CD4-positive, alpha-beta T cell treated with Interleukin-2 at 100 ng/mL for 4 hours (primary cell): ENCODE data around the gene STXBP6.
"Not testable (repeated sequence)": the region's sequence is repeated elsewhere in the genome, so short reads cannot be mapped to it uniquely, and the experiment has no call there.

ENCODE experiments used
- DNase-seq: peaks from one replicate; pipeline ENCODE4 v3.0.0-alpha.2; 2020; ENCODE audit warnings: low spot score

Gene STXBP6

GRCh38 chr14:24984846-24985589 is 64.9 kb downstream of the STXBP6 start:
- DNase-seq = no peak

- no peak for DNase-seq
Observed at GRCh38 chr14:24982472-24983155, 67.3 kb downstream of the STXBP6 start.

- no peak for DNase-seq
Observed at GRCh38 chr14:24979725-24980239, 70.2 kb downstream of the STXBP6 start.

- no peak for DNase-seq
Observed at GRCh38 chr14:24978862-24979724, 70.9 kb downstream of the STXBP6 start.

DNA sequence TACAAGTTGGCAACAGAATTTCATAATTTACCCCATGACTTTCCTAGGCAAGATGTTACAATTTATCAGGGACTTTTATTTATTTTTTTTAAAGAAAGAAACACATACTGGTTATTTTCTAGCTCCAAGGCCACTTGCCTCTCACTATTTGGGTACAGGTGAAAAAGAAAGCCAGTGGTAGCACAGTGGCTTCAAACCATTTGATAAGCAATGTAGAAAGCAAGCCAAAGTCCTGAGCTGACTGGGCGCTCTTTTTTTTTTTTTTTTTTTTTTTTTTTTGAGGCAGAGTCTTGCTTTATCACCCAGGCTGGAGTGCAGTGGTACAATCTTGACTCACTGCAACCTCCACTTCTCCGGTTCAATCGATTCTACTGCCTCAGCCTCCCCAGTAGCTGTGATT is 73.3 kb downstream of the STXBP6 start:
- no peak for DNase-seq

- no peak for DNase-seq
Observed at GRCh38 chr14:24975393-24975792, 74.6 kb downstream of the STXBP6 start.

DNA sequence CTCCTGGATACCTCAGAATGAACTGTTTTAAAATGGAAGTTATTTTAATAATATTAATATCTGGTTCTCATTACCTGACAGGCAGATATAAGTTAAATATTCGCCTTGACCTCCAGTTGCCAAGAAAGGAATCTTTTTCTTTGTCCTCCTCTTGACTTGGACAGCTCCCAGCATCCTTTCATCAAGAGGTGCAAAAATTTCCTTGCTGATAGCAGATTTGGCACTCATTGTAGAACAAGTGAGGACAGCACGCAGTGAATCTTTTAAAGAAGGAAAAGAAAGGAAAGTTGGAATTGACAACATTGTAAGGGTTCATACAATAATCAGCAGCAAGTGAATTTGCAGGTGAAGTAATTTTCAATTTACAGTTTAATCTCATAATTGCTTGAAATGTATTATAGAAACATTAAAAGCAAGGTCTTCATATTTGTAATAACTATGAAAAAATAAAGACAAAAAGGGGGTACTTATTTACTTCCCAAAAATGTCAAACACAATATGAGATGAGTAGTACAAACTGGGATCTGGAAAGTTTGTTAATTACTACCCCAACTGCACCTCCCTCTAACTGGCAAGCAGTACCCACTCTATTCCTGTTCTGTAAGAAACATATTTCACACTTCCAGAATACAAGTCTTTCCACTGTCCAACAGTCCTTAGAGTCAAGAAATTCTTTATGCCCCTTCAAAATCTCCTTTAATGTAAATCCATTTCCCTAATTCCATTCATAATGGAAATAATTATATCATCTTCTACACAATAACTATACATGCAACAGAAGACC is 75.2 kb downstream of the STXBP6 start:
- no peak for DNase-seq

DNA sequence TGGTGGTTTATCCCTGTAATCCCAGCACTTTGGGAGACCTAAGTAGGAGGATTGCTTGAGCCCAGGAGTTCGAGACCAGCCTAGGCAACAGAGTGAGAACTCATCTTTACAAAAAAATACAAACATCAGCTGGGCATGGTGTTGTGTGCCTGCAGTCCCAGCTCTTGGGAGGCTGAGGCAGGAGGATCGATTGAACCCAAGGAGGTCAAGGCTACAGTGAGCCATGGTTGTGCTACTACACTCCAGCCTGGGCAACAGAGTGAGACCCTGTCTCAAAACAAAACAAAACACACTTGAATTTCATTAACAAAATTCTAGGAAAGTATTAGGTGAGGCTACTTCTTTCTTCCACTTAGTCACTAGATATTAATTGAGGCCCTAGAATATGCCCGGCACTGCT is 77.1 kb downstream of the STXBP6 start:
- no peak for DNase-seq

DNA sequence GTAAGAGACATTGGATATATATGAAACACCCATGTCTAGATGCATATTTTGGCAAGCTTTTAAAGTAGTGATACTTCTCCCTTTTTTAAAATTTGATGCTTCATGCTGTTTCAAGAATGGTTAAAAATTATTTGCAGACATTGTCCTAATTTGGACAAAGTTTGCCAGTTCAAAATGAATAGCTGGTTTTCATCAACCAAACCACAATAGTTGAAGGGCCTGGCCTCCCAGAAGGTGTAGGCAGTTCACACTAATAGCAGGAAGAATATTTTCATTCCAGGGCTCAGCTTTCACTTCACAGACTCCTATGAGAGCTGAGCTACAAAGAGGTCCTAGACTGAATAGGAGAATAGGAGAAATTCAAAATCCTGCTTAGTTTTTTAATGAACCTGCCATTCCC is 78.7 kb downstream of the STXBP6 start:
- DNase-seq = no peak

DNA sequence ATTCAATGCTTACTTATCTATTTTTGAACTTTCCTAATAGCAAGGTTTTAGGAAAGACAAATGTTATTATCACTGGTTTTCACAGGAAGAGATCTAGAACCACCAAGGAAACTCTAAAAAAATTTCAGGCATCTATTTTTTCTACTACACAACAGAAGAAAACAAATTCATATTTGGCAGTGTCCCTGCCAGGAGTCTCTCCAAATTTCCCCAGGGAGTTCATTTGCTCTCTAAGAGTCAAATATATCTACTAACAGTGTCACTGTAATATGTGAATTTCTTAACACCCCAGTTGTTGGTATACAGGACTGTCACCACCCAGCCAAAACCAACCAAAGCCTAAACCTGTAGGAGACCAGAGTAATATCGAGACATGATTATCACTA is 83.4 kb downstream of the STXBP6 start:
- DNase-seq = no peak

DNA sequence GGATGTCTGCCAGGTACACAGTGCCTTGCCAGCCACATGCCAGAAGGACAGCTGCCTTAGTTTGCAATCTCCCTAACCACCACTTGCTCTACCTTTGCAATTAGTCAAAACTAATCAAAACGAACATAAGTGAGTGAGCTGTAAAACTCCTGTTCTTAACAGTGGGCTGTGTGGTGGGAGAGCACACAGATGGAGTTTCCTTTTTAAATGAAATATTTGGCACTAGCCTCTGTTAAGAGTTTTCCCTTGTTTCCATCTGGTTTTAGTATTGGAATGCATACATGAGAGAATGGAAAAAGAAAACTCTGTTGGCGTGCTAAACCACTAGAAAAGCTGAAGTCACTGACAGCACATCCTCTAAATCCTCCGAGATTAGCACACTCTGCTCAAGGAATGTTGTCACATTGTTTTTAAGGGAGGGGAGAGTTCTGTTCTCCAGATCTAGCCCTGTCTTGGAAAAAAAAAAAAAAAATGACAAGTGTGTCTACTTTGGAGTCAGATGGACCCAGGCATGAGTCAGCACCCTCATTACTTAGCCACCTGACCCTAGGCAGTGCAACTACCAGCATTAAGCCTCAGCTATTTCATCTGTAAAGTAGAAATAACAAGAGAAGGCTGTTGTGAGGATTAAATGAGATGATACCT is 83.9 kb downstream of the STXBP6 start:
- DNase-seq = no peak

DNA sequence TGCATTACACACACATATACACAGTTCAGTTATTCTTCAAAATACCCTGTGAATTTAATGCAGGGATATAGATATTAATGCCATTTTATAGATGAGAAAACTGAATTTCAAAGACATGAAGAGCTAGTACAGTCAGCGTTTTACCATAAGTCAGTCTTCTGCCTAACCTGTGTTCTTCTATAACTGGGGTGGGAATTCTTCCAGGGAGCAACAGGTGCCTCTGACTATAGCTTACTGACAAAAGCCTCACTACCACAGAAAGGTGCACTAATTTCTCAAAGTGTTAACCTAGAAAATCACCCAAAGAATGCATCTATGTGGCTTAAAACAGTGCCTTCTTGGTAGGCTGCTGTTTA is 84.4 kb downstream of the STXBP6 start:
- no peak for DNase-seq

DNA sequence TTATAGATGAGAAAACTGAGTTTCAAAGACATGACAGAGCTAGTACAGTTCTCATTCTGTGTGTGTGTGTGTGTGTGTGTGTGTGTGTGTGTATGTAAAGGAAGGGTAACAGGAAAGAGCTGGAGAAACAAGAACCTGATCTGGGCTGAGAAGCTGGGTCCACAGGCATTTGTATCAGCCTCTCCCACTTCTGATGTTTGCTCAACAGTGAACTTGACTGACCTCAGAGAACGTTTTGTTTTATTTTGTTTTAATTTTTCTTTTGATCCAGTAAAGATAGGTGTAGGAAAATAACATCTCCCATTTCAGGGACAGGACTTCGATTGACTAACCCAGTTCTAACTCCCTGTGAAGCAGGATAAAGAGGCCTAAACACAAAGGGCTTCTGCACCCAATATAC is 85.4 kb downstream of the STXBP6 start:
- no peak for DNase-seq

- DNase-seq = no peak
Observed at GRCh38 chr14:24964048-24964447, 85.9 kb downstream of the STXBP6 start.

GRCh38 chr14:24962118-24962517 is 87.8 kb downstream of the STXBP6 start:
- not testable (repeated sequence) for DNase-seq

DNA sequence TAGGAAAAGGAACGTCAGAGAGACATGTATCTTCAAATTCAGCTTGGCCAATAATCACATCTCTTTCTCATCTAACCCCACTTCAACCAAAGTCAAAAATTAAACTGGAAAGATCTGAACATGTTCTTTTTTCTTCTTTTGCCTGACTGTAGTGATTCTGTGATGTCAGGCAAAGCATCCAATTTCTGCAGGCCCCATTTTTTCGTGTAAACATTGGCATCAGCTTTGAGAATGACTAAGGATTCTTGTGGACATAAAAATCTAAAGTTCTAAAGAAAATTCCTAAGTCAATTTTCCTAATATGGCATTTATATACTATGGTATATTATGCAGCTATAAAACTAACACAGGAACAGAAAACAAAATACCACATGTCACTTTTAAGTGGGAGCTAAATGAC is 89.1 kb downstream of the STXBP6 start:
- DNase-seq = no peak

DNA sequence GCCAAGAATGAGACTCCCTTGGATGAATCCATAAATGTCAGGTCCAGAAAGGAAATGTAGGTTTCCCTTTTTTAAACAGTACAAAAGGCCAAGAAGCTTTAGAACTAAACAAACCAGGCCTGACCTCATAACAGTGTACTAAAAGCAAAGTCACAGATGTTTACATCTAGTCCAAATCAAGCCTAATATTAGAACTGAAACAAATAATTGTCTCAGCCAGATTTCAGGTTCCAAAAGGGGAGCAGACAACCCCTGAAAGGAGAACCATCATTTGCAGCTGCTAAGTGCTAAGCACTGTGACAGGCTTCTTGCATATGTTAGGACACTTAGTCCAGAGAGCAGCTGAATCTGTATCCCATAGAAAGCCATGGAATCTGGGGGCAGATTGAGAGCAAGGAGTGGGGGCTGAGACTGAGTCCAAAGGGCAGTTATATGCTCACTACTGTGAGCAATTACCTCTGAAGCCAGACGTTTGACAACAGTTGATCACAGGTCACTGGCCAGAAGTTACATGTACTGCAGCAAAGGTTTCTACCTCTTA is 90.1 kb downstream of the STXBP6 start:
- no peak for DNase-seq

GRCh38 chr14:24958271-24958670 is 91.7 kb downstream of the STXBP6 start:
- no peak for DNase-seq

DNA sequence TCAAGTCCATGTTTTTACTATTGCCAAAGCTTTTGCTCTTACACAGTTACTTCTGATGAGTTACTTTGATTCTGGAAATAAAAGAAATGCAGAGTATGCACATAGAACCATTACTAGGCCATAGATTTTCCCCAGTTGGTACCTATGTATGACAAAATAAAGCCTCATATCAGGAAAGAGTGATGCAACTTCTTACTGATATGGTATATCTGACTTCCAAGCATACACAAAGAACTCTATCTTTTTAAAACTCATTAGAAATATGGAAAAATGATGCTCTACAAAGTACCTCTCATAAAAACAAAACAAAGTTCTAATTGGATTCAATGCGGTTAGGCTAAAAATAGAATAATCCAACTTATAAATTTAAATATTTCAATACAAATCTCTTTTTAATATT is 92.1 kb downstream of the STXBP6 start:
- DNase-seq = no peak

GRCh38 chr14:24956104-24956503 is 93.8 kb downstream of the STXBP6 start:
- DNase-seq = no peak

DNA sequence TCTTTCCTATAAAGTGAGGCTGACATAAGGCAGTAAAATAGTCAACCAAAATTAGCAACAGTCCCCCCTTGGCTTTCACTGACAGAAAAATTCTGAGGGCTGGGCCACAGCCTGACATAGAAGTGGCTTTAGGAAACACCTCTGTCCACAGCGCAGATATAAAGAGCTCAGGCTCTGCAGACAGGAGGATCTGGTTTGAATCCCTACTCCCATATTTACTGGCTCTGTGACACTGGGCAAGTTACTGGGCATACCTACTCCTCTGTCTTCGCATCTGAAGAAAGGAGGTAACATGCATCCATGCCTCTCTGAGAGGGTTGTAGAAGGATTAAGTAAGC is 95.3 kb downstream of the STXBP6 start:
- DNase-seq = no peak
